Fibroblast of mammary gland (primary cell): ENCODE measurements around the gene CCBE1.

Experiments
- DNase-seq: peaks from one replicate; pipeline ENCODE4 v3.0.0-alpha.2; 2010; ENCODE audit warnings: low read depth
- H3K4me3 ChIP-seq: 2 replicates; pipeline ENCODE4 v1.5.1; 2011; ENCODE audit warnings: low read depth, mild to moderate bottlenecking, low read length, moderate library complexity; ENCODE audit not compliant: control insufficient read depth
- CTCF ChIP-seq: conservative IDR thresholded peaks from 2 replicates; pipeline ENCODE4 v1.5.1; 2011; ENCODE audit warnings: low read depth, low read length, inconsistent platforms; ENCODE audit not compliant: control insufficient read depth, insufficient read depth

Gene CCBE1

GRCh38 chr18:59540346-59540745 lies 156.9 kb downstream of the CCBE1 start:
- H3K4me3 ChIP-seq, result no peak overlapping the region
- no peak for DNase-seq
- TF ChIP-seq CTCF, result no peak

DNA sequence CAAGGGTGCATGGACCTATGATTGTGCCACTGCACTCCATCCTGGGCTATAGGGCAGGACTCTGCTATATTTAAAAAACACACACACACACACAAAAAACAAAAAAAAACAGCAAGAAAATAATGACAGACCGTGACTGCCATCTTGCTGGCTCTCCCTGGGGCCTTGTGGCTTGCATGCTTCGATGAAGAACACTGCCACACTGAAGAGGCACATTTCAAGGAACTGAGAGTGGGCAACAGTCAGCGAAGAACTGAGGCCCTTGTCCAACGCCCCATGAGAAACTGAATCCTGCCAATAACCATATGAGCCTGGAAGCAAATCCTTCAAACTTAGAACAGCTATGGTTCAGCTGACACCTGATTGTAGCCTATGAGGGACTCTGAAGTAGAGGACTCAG lies 158.1 kb downstream of the CCBE1 start:
- DNase-seq, result no peak
- no peak for TF ChIP-seq CTCF
- H3K4me3 ChIP-seq, result no peak overlapping the region

- no peak for TF ChIP-seq CTCF
- no peak for DNase-seq
- H3K4me3 ChIP-seq, result no peak overlapping the region
Measured at GRCh38 chr18:59537579-59537978, 159.6 kb downstream of the CCBE1 start.

DNA sequence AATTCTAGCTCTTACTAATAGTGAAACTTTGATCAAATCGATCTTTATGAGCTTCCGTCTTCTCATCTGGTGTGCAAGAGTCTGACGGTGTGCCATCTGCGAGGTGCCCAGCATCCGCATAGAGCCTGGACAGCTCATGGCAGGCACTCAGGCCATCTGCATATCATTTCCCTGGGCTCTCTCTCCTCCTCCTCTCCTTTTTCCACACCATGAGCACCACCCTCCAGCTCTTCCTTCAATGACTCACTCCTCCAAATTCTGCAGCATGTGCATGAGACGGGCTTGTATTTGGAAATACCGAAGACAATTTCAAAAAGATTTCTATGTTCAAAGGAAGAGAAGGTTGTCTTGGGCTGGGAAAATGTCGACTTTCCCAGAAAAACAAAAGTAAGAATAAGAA lies 161.1 kb downstream of the CCBE1 start:
- no peak overlapping the region for H3K4me3 ChIP-seq
- no peak for TF ChIP-seq CTCF
- peak; percentile 60 for DNase-seq

DNA sequence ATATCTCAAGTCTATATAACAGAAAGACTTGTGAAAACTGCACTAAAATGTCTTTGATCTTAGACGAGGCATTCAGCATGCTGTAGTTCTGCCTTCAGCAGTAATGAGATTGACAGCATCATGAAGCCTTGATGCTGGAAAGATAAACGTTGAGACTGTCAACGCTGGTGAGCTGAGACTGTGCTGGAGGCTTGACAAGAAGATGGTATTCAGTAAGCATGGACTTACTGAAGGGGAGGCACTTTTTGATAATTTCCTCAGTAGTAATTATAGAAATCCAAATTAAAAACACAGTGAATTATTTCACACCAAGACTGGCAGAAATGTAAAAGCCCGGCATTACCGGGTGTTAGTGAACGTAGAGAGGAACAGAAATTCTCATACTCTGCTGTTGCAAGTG lies 162.2 kb downstream of the CCBE1 start:
- no peak for DNase-seq
- TF ChIP-seq CTCF, result no peak
- H3K4me3 ChIP-seq, result no peak overlapping the region

GRCh38 chr18:59528866-59529265 lies 168.4 kb downstream of the CCBE1 start:
- no peak for TF ChIP-seq CTCF
- H3K4me3 ChIP-seq, result no peak overlapping the region
- no peak for DNase-seq
